SK-N-MC (cell line): ENCODE measurements around the gene PHACTR2.

Source experiments
- DNase-seq: peaks from one replicate; pipeline ENCODE4 v3.0.0-alpha.2; 2011; ENCODE audit warnings: low read depth, low spot score
- H3K27ac ChIP-seq: fragments of 200-600 bp; sonication (generic); 2 replicates; pipeline ENCODE4 v1.5.1; 2016; ENCODE audit warnings: mixed run types
- H3K36me3 ChIP-seq: fragments of 200-600 bp; sonication (generic); 2 replicates; pipeline ENCODE4 v1.6.1; 2017; ENCODE audit warnings: antibody characterized with exemption, low read length, mixed read lengths; ENCODE audit not compliant: insufficient read depth
- H3K4me3 ChIP-seq: fragments of 200-600 bp; sonication (generic); 2 replicates; pipeline ENCODE4 v1.5.1; 2016
- H3K9ac ChIP-seq: fragments of 200-600 bp; sonication (generic); 2 replicates; pipeline ENCODE4 v1.8.0; 2017; ENCODE audit warnings: mixed run types, mixed read lengths; ENCODE audit not compliant: insufficient read length
- H3K9me3 ChIP-seq: fragments of 200-600 bp; sonication (generic); 2 replicates; pipeline ENCODE4 v1.6.1; 2017; ENCODE audit warnings: low read depth, mild to moderate bottlenecking, antibody characterized with exemption, low read length, moderate library complexity, mixed read lengths
- EZH2 ChIP-seq: fragments of 200-600 bp; sonication (generic); IDR thresholded peaks from one replicate; pipeline ENCODE4 v1.6.1; 2017; ENCODE audit warnings: antibody characterized with exemption
- FOXP2 ChIP-seq: optimal IDR thresholded peaks from 2 replicates; pipeline ENCODE3; 2011; ENCODE audit warnings: mild to moderate bottlenecking, moderate library complexity; ENCODE audit not compliant: insufficient read depth; ENCODE audit errors: extremely low read length, control extremely low read depth
- POLR2AphosphoS5 ChIP-seq: IDR thresholded peaks from 2 replicates; pipeline ENCODE4 v1.6.1; 2012; ENCODE audit warnings: mild to moderate bottlenecking, low read depth, low read length, borderline replicate concordance

Gene PHACTR2

DNA sequence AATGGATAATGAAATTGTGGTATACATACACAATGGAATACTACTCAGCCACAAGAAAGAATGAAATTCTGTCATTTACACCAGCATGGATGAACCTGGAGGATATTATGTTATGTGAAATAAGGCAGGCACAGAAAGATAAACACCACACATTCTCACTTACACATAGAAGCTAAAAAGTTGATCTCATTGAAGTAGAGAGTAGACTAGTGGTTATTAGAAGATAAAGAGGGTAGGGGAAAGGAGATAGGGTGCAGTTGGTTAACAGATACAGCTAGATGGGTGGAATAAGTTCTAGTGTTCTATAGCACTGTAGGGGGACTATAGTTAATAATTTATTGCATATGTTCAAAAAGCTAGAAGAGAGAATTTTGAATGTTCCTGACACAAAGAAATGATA, 139.9 kb downstream of the PHACTR2 start:
- Histone ChIP-seq H3K9ac (no peak overlapping the region), H3K36me3 (no peaks in the 10 kb centered on the region), H3K4me3 (no peak overlapping the region), H3K9me3 (no peaks in the 10 kb centered on the region), H3K27ac (no peak overlapping the region)
- DNase-seq = no peak
- TF ChIP-seq FOXP2 (no peak), EZH2 (no peak), POLR2AphosphoS5 (no peak)

DNA sequence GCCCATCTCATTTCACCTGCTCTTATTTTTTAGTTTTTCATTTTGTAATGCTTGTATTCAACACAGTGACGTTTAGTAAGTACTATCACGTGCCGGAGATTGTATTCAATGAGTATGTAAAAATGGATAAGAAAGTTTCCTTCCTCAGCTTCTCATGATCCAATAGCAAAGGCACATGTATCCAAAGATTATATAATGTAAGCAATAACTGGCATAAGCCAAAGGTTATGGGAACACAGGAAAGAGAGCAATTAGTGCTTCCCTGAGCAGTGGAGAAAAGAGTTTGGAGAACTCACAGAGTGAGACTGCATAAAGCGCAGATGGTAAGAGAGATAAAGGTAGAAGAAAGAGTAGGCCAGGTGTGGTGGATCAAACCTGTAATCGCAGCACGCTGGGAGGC, 143.6 kb downstream of the PHACTR2 start:
- H3K4me3 ChIP-seq = no peak overlapping the region
- no peak overlapping the region for H3K9ac ChIP-seq
- no peaks in the 10 kb centered on the region for H3K36me3 ChIP-seq
- H3K27ac ChIP-seq = no peak overlapping the region
- no peaks in the 10 kb centered on the region for H3K9me3 ChIP-seq
- DNase-seq = no peak
- no peak for TF ChIP-seq POLR2AphosphoS5
- TF ChIP-seq FOXP2 = no peak
- no peak for TF ChIP-seq EZH2

DNA sequence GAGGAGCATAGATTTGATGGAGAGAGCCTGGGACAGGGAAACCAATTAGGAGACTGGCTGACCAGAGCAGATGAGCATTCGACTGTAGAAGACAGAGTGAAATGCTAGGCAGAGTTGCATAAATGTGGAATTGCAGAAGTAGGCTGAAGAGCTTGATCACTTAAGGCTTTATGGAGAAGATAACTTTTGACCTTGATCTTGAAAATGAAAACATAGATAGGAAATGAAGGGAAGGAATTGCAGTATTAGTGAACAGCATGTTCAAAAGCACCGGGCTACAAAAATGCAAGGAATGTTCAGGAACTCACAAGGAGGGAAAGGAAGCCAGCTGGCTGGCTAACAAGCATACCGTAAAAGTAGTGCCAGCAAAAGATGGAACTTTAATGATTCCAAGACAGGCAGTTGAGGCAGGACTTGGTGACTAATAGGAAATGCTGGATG, 144.8 kb downstream of the PHACTR2 start:
- Histone ChIP-seq H3K9me3 (no peaks in the 10 kb centered on the region), H3K4me3 (no peak overlapping the region), H3K9ac (no peak overlapping the region), H3K27ac (no peak overlapping the region), H3K36me3 (no peaks in the 10 kb centered on the region)
- DNase-seq = no peak
- no peak for TF ChIP-seq EZH2
- no peak for TF ChIP-seq FOXP2
- no peak for TF ChIP-seq POLR2AphosphoS5

DNA sequence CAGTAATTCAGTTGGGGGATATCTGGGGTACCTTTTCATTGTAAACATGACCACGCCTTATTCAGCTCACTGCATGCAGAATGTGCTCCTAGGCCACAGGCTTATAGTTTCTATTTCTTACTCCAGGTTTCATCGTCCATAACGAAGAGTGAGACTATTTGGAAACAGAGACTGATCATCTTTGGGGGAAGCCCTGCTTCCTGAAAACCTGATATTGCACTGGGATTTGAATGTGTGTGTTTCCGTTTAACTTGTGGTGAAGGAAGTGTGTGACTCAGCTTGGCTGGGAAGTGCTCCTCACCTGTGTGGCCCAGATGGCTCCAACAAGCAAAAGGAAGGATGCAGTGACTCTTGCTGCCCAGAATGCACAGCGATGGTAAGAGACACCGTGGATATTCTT, 145.8 kb downstream of the PHACTR2 start:
- no peak for DNase-seq
- no peak overlapping the region for H3K27ac ChIP-seq

DNA sequence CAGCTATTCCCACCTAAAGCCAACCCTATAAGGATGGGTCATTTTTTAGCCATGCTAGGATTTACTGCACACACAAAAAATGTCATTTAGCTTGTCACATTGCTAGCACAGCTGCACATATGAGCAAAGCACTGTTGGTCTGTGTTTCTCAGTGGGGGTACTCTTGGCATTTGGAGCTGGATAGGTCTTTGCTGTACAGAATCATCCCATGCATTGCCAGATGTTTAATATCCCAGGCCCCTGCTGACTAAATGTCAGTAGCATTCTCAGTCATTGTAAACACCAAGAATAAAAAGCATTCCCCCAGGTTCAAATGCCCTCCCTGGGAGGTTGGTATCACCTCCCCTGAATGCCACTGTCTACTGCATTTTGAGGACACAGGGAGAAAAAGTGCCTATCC, 150.8 kb downstream of the PHACTR2 start:
- Histone ChIP-seq H3K27ac (no peak overlapping the region), H3K4me3 (no peak overlapping the region), H3K9ac (no peak overlapping the region), H3K9me3 (no peaks in the 10 kb centered on the region), H3K36me3 (no peaks in the 10 kb centered on the region)
- no peak for DNase-seq
- TF ChIP-seq FOXP2 (no peak), POLR2AphosphoS5 (no peak), EZH2 (no peak)

More for the DNA sequence above, 145.8 kb downstream of the PHACTR2 start:
- no peak overlapping the region for H3K4me3 ChIP-seq
- no peak overlapping the region for H3K9ac ChIP-seq
- TF ChIP-seq EZH2 = no peak
- TF ChIP-seq POLR2AphosphoS5 = no peak
- no peak for TF ChIP-seq FOXP2
- no peaks in the 10 kb centered on the region for H3K36me3 ChIP-seq
- H3K9me3 ChIP-seq = no peaks in the 10 kb centered on the region

DNA sequence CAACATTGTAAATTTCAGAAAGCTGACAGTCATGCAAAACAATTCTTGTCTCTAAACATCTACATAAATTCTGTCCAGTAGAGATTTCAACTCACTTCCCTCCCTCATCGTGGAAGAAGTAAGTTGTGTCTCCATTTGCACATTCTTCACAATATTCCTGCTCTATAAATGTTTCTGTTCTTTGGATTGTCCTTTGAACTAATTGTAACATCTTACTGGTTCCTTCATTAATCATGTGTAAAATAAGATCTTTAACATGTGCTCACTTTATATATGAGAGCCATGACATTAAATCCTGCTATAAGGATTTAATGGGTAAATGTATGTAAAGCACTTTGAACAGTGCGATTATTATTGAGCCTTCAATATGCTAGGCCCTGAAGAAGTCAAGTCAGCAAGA, 158.4 kb downstream of the PHACTR2 start:
- Histone ChIP-seq H3K27ac (no peak overlapping the region), H3K9me3 (no peaks in the 10 kb centered on the region), H3K36me3 (no peaks in the 10 kb centered on the region), H3K4me3 (no peak overlapping the region), H3K9ac (no peak overlapping the region)
- TF ChIP-seq EZH2 (no peak), FOXP2 (no peak), POLR2AphosphoS5 (no peak)
- DNase-seq = no peak

DNA sequence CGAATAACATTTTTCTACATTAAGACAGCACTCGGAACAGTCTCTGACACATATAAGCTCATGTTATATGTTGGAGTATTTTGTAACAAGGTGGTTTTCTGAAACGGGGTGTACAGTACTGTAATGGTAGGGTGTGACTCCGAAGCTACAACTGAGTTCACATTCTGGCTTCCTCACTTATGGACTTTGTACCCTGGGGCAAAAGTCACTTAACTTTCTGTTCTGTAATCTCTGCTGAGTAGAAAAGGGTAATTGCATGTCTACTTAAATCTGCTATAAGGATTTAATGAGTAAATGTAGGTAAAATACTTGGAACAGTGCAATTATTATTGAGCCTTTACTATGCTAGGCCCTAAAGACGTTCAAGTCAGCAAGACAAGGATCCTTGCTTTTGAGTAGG, 160.6 kb downstream of the PHACTR2 start:
- Histone ChIP-seq H3K9me3 (no peaks in the 10 kb centered on the region), H3K4me3 (no peak overlapping the region), H3K9ac (no peak overlapping the region), H3K27ac (no peak overlapping the region), H3K36me3 (no peaks in the 10 kb centered on the region)
- no peak for TF ChIP-seq POLR2AphosphoS5
- no peak for TF ChIP-seq EZH2
- TF ChIP-seq FOXP2 = no peak
- DNase-seq = no peak

DNA sequence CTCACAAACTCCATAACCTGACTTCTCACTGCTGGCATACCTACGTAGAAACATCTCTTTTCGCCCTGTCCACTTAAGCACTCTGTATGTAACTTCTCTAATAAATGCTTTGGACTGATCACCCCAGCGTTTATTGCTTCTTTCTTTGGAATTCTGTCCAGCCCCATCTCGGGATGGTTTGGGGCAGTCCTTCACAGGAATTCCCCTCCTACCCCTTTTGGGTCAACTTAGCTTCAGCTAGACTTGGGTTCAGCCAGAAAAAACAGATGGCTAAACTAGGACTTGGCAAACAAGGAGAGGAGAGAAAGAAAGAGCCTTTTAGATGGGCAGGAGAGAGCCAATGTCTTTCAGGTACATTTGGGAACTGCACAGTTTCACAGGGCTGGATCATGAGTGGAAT, 161.4 kb downstream of the PHACTR2 start:
- Histone ChIP-seq H3K36me3 (no peaks in the 10 kb centered on the region), H3K9ac (no peak overlapping the region), H3K4me3 (no peak overlapping the region), H3K27ac (no peak overlapping the region), H3K9me3 (no peaks in the 10 kb centered on the region)
- no peak for DNase-seq
- TF ChIP-seq EZH2 = no peak
- TF ChIP-seq POLR2AphosphoS5 = no peak
- no peak for TF ChIP-seq FOXP2

DNA sequence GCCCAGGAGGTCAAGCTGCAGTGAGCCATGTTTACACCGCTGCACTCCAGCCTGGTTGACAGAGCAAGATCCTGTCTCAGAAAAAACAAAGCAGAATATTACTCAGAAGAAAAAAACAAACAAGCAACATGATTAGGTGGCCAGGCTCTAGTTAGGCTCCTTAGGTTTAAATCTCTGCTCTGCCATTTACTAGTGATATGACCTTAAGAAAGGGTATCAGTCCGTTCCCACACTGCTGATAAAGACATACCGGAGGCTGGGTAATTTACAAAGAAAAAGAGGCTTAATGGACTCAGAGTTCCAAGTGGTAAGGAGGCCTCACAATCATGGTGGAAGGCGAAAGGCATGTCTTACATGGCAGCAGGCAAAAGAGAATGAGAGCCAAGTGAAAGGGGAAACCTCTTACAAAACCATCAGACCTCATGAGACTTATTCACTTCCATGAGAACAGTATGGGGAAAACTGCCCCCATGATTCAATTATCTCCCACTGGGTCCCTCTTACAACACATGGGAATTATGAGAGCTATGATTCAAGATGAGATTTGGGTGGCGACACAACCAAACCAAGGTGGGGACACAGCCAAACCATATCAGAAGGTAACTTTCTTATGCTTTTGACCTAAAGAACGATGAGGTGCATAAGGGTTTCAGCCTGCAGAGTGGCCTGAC, 163.0 kb downstream of the PHACTR2 start:
- Histone ChIP-seq H3K9me3 (no peaks in the 10 kb centered on the region), H3K36me3 (peaks cover 12% of the 10 kb centered on the region), H3K4me3 (no peak overlapping the region), H3K9ac (no peak overlapping the region), H3K27ac (no peak overlapping the region)
- DNase-seq = no peak
- TF ChIP-seq POLR2AphosphoS5 = no peak
